Pancreas (tissue), 10 donors: Measurements from ENCODE around the gene UVRAG. TPM values are rescaled to one million over a fixed set of nuclear protein-coding genes. Genes with fewer than 3 reads are reported as not detected.

Experiments
- ATAC-seq, 4 donors: fragments of 200-7000 bp; cut with Tn5 transposase; one replicate each; pipeline versions ENCODE4 v1.8.0 to v1.9.1; 2020; ENCODE audit warnings: mild to moderate bottlenecking in 4 of 4, moderate library complexity in 4 of 4
- DNase-seq, 6 donors: peaks; one replicate each; pipeline ENCODE4 v3.0.0-alpha.2; 2020
- FAIRE-seq: peaks from 2 replicates; lab custom pipeline; 2012; peaks lifted over from hg19 to GRCh38; lab: Jason Lieb, UNC
- H3K27ac ChIP-seq, 4 donors: fragments of 200-600 bp; sonication (generic); 1 replicate in 3 of 4; 2 replicates in 1 of 4; pipeline versions ENCODE4 v1.5.0 to v1.8.0; 2020
- H3K27me3 ChIP-seq, 4 donors: fragments of 200-600 bp; one replicate each; pipeline ENCODE4 v1.8.0; 2021
- H3K36me3 ChIP-seq, 3 donors: fragments of 200-600 bp; sonication (generic) in 1 of 3; one replicate each; pipeline versions ENCODE4 v1.5.0 to v1.8.0; 2020 to 2021
- H3K4me1 ChIP-seq, 3 donors: fragments of 200-600 bp; one replicate each; pipeline ENCODE4 v1.8.0; 2021
- H3K4me3 ChIP-seq, 4 donors: fragments of 200-600 bp; sonication (generic) in 2 of 4; one replicate each; pipeline versions ENCODE4 v1.5.0 to v1.8.0; 2020 to 2021
- H3K9me3 ChIP-seq, 4 donors: fragments of 200-600 bp; one replicate each; pipeline ENCODE4 v1.8.0; 2021
- WGBS, 2 donors: extraction: QIAGEN DNeasy Blood & Tissue Kit; methylation state at CpG; one replicate each; pipeline ENCODE4 v1.1.7; 2013; 5-methylcytosine and 5-hydroxymethylcytosine counted together
- intact Hi-C, 3 donors: fragments of 100-400 bp; cut with DNase I; formaldehyde crosslinking; loops; one replicate each; pipeline versions ENCODE4 v1.11.1 to v1.14.2; 2022
- polyA plus RNA-seq, 2 donors: library from polyadenylated mRNA; stranded (reverse); fragments of 200-250 nt; gene quantifications; one replicate each; pipeline ENCODE4 v1.2.3, GENCODE V29; 2013
- total RNA-seq, 6 donors: library from RNA; stranded (reverse); fragmentation: NEBNext Ultra II Directional in 4 of 6; extraction: Animal tissue kit (Norgen Biotek cat#: 25700) in 4 of 6; gene quantifications; one replicate each; pipeline versions ENCODE4 v1.2.1 to v1.2.4, GENCODE V29; 2021 to 2023
- TF ChIP-seq, protein P1 (sequence below), 4 donors: fragments of 200-600 bp; sonication (generic) in 3 of 4; IDR thresholded peaks; one replicate each; pipeline versions ENCODE4 v1.5.0 to v1.8.0; 2021; ENCODE audit warnings: antibody characterized with exemption in 4 of 4
- donor health status: healthy with polysubstance abuse.
- donor health status: DM: no; HTN: no; CAD: no; lungs with moderate emphysema.
- donor health status: DM: no; HTN: no; CAD: no.
- donor health status: control.
- donor health status: control.
- donor health status: Bipolar disorder and iron deficiency.
- donor health status: DM: yes; HTN: yes; CAD: no.
- donor health status: DM: no; HTN: no; CAD: no.
- donor health status: DM: no; HTN: no; CAD: no.
- donor health status: DM: yes; HTN: yes; CAD: no.

UVRAG gene
- total and polyA plus RNA-seq, 8 donors = 3.3 to 17.2 (median 7.6) TPM

GRCh38 chr11:76131671-76132631 lies 316.9 kb downstream of the UVRAG start:
- Histone ChIP-seq H3K4me1 (peaks cover 6 to 18% (median 13%) of the 10 kb centered on the region in 3 donors), H3K4me3 (no peak overlapping the region), H3K36me3 (no peaks in the 10 kb centered on the region), H3K27me3 (no peaks in the 10 kb centered on the region), H3K9me3 (no peaks in the 10 kb centered on the region), H3K27ac (no peak overlapping the region)
- intact Hi-C loops = no loop called here
- 35 to 36% methylated on average over 6 of the region's 6 CpGs for WGBS, 2 donors
- no peak for FAIRE-seq
- ATAC-seq = peak in 3 of 4 donors; percentile 25 to 53 (median 28)
- no peak for DNase-seq
- TF ChIP-seq, protein P1, sequence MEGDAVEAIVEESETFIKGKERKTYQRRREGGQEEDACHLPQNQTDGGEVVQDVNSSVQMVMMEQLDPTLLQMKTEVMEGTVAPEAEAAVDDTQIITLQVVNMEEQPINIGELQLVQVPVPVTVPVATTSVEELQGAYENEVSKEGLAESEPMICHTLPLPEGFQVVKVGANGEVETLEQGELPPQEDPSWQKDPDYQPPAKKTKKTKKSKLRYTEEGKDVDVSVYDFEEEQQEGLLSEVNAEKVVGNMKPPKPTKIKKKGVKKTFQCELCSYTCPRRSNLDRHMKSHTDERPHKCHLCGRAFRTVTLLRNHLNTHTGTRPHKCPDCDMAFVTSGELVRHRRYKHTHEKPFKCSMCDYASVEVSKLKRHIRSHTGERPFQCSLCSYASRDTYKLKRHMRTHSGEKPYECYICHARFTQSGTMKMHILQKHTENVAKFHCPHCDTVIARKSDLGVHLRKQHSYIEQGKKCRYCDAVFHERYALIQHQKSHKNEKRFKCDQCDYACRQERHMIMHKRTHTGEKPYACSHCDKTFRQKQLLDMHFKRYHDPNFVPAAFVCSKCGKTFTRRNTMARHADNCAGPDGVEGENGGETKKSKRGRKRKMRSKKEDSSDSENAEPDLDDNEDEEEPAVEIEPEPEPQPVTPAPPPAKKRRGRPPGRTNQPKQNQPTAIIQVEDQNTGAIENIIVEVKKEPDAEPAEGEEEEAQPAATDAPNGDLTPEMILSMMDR (IDR thresholded peaks at IDR 0.05) = no peak

DNA sequence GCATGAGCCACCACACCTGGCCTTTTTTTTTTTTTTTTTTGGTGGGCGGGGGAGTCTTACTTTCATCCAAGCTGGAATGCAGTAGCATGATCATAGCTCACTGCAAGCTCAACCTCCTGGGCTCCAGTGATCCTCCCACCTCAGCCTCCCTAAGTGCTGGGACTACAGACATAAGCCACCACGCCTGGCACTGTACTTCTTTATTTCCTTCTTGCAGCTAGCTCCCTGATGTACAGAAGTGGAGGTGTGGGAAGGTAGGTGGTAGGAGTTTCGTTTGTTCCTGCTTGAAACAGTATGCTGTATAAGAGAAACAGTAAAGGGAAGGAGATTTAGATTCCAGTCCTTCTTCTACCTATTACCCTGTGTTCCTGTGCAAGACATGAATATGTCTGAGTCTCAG lies 319.2 kb downstream of the UVRAG start:
- Histone ChIP-seq H3K36me3 (no peaks in the 10 kb centered on the region), H3K9me3 (no peaks in the 10 kb centered on the region), H3K4me3 (no peak overlapping the region), H3K27ac (no peak overlapping the region), H3K4me1 (peaks cover 6 to 18% (median 13%) of the 10 kb centered on the region in 3 donors), H3K27me3 (no peaks in the 10 kb centered on the region)
- no peak for ATAC-seq
- DNase-seq = no peak
- TF ChIP-seq, protein P1 (IDR thresholded peaks at IDR 0.05) = no peak
- no peak for FAIRE-seq
- 87 to 92% methylated on average over 3 of the region's 3 CpGs for WGBS, 2 donors
- intact Hi-C loops = no loop called here

GRCh38 chr11:76135491-76135890 lies 320.5 kb downstream of the UVRAG start:
- no peak overlapping the region for H3K4me3 ChIP-seq
- no peak overlapping the region for H3K27ac ChIP-seq
- H3K36me3 ChIP-seq = no peaks in the 10 kb centered on the region
- no peaks in the 10 kb centered on the region for H3K9me3 ChIP-seq
- TF ChIP-seq, protein P1 (IDR thresholded peaks at IDR 0.05) = no peak
- H3K27me3 ChIP-seq = no peaks in the 10 kb centered on the region
- DNase-seq = no peak
- FAIRE-seq = no peak
- peaks cover 6 to 18% (median 13%) of the 10 kb centered on the region in 3 donors for H3K4me1 ChIP-seq
- 89 to 91% methylated on average over 5 of the region's 5 CpGs for WGBS, 2 donors
- no peak for ATAC-seq
- intact Hi-C loops = no loop called here

DNA sequence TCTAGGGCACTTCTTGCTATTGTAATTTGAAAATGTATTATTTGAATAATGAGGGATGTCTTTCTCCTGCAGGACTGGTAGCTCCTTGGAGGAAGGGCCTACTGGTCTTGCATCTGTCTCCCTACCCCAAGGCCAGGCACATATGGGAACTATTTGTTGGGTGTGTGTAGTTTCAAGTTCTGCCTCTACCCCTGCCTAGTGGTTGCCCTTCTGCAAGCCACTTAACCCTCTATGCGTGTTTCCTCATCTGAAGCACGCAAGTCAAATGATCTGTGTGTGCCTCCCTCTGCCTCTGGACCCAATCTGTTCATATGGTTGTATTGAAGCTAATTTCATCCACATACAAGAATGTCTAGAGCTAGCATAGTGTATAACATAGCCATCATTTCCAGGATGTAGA lies 324.3 kb downstream of the UVRAG start:
- ATAC-seq (no peak), FAIRE-seq (no peak), DNase-seq (no peak)
- no peak overlapping the region for H3K27ac ChIP-seq
- no peaks in the 10 kb centered on the region for H3K27me3 ChIP-seq
- no peaks in the 10 kb centered on the region for H3K36me3 ChIP-seq
- H3K9me3 ChIP-seq = no peaks in the 10 kb centered on the region
- no peak overlapping the region for H3K4me3 ChIP-seq
- intact Hi-C loops = no loop called here
- no peaks in the 10 kb centered on the region for H3K4me1 ChIP-seq
- TF ChIP-seq, protein P1 (IDR thresholded peaks at IDR 0.05) = no peak
- WGBS, 2 donors = 97% methylated on average over 2 of the region's 2 CpGs
